Suprapubic skin (tissue), 4 donors: Measurements from ENCODE around the gene CACNG3. TPM values are rescaled to one million over a fixed set of nuclear protein-coding genes. Genes with fewer than 3 reads are reported as not detected.

ENCODE experiments used
- DNase-seq, 2 donors: peaks; one replicate each; pipeline ENCODE4 v3.0.0-alpha.2; 2019; ENCODE audit warnings: low spot score in 2 of 2
- H3K27ac ChIP-seq: fragments of 200-600 bp; sonication (generic); one replicate; pipeline ENCODE4 v1.5.1; 2019
- H3K27me3 ChIP-seq: fragments of 200-600 bp; sonication (generic); one replicate; pipeline ENCODE4 v1.5.1; 2019
- H3K36me3 ChIP-seq: fragments of 200-600 bp; sonication (generic); one replicate; pipeline ENCODE4 v1.5.1; 2019
- H3K4me1 ChIP-seq: fragments of 200-600 bp; sonication (generic); one replicate; pipeline ENCODE4 v1.5.1; 2019
- H3K4me3 ChIP-seq: fragments of 200-600 bp; sonication (generic); one replicate; pipeline ENCODE4 v1.5.1; 2019; ENCODE audit warnings: mild to moderate bottlenecking
- H3K9me3 ChIP-seq: fragments of 200-600 bp; sonication (generic); one replicate; pipeline ENCODE4 v1.5.1; 2019
- EP300 ChIP-seq: sonication (generic); formaldehyde crosslinking; IDR thresholded peaks from one replicate; pipeline ENCODE4 v1.6.1; 2017; ENCODE audit warnings: antibody characterized with exemption
- POLR2A ChIP-seq, 2 donors: fragments of 450-650 bp; IDR thresholded peaks; one replicate each; pipeline ENCODE4 v1.6.1; 2017; ENCODE audit warnings: antibody characterized with exemption in 2 of 2, mild to moderate bottlenecking in 2 of 2, moderate library complexity in 2 of 2
- POLR2AphosphoS5 ChIP-seq, 3 donors: sonication (generic); formaldehyde crosslinking; IDR thresholded peaks; one replicate each; pipeline ENCODE4 v1.6.1; 2017; ENCODE audit warnings: antibody characterized with exemption in 3 of 3
- WGBS: methylation state at CpG from one replicate; pipeline ENCODE4 v1.1.5; 2018; 5-methylcytosine and 5-hydroxymethylcytosine counted together
- total RNA-seq, 4 donors: library from RNA; depleted of rRNA; stranded (reverse); fragments of >200 nt; gene quantifications; one replicate each; pipeline ENCODE4 v1.1.0, GENCODE V29; 2016
- TF ChIP-seq, protein P1 (sequence below), 2 donors: fragments of 200-600 bp in 1 of 2; fragments of 450-650 bp in 1 of 2; sonication (generic) in 1 of 2; IDR thresholded peaks; one replicate each; pipeline ENCODE4 v1.5.1; 2016 to 2019; ENCODE audit warnings: antibody characterized with exemption in 2 of 2, mild to moderate bottlenecking in 1 of 2, moderate library complexity in 1 of 2

The CACNG3 gene
- not detected for total RNA-seq

DNA sequence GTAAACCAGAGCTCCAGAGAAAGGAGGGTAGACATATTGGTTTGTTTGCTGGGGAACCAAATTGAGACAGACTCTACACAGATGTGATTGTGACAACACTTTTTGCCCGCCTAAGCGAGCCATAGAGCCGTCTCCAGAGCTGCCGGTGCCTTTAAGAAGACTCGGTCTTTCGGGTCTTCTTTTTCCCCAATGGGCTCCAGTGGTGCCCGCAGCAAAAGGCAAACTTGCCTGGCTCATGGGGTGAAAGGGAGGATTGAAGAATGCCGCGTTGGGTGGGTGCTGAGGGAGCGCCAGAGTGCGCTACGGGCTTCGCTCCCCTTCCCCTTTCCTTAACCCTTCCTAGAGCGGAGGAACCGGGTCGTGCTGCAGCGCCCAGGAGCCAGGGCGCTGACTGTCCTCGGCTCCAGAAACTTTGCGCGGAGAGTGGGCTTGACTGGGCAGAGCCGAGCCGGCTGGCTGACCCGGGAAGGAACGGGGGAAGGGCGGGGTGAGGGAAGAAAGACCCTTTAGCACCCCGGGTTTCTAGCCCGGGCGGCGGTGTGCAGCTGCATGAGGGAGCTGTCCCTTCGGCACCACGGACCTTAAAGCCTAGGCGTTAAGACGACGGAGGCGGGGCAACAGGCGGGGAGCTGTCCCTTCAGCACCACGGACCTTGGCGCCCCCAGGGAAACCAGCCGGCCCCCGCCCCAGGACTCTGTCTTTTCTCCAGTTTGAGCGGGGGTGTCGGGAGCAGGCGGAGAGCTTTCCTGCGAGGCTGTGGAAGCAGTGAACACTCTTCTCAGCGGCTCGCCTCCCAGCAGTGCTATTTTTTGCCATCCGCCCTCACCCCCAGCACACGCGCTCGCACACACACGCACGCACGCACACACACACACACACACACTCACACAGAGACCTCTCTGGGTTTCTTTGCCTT is at the start of gene CACNG3:
Gene CACNG3, plus strand, starts transcription at position 880 of the 916 bp plus-strand sequence. CDS start 420 bp downstream, outside the sequence.
- WGBS: 3% methylated on average over 38 of the region's 54 CpGs
- TF ChIP-seq, protein P1, sequence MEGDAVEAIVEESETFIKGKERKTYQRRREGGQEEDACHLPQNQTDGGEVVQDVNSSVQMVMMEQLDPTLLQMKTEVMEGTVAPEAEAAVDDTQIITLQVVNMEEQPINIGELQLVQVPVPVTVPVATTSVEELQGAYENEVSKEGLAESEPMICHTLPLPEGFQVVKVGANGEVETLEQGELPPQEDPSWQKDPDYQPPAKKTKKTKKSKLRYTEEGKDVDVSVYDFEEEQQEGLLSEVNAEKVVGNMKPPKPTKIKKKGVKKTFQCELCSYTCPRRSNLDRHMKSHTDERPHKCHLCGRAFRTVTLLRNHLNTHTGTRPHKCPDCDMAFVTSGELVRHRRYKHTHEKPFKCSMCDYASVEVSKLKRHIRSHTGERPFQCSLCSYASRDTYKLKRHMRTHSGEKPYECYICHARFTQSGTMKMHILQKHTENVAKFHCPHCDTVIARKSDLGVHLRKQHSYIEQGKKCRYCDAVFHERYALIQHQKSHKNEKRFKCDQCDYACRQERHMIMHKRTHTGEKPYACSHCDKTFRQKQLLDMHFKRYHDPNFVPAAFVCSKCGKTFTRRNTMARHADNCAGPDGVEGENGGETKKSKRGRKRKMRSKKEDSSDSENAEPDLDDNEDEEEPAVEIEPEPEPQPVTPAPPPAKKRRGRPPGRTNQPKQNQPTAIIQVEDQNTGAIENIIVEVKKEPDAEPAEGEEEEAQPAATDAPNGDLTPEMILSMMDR (IDR thresholded peaks at IDR 0.05): no peak
- TF ChIP-seq POLR2AphosphoS5 (IDR thresholded peaks at IDR 0.05) (no peak), POLR2A (IDR thresholded peaks at IDR 0.05) (no peak), EP300 (no peak)
- Histone ChIP-seq H3K4me1 (no peaks in the 10 kb centered on the region), H3K27ac (no peak within 1 kb of the TSS), H3K4me3 (no peak within 1 kb of the TSS), H3K36me3 (no peaks in the 10 kb centered on the region), H3K9me3 (no peaks in the 10 kb centered on the region), H3K27me3 (peaks cover 47% of the 10 kb centered on the region)
- DNase-seq: no peak

- DNase-seq: no peak
- Histone ChIP-seq H3K27me3 (peaks cover 3% of the 10 kb centered on the region), H3K4me3 (no peak overlapping the region), H3K36me3 (no peaks in the 10 kb centered on the region), H3K9me3 (no peaks in the 10 kb centered on the region), H3K27ac (no peak overlapping the region), H3K4me1 (no peaks in the 10 kb centered on the region)
- 62% methylated on average over 3 of the region's 3 CpGs for WGBS
- TF ChIP-seq, protein P1 (IDR thresholded peaks at IDR 0.05): no peak
- TF ChIP-seq POLR2A (IDR thresholded peaks at IDR 0.05): no peak
- no peak for TF ChIP-seq EP300
- TF ChIP-seq POLR2AphosphoS5 (IDR thresholded peaks at IDR 0.05): no peak
Measured at GRCh38 chr16:24206926-24207325, 49.2 kb upstream of the CACNG3 start.

DNA sequence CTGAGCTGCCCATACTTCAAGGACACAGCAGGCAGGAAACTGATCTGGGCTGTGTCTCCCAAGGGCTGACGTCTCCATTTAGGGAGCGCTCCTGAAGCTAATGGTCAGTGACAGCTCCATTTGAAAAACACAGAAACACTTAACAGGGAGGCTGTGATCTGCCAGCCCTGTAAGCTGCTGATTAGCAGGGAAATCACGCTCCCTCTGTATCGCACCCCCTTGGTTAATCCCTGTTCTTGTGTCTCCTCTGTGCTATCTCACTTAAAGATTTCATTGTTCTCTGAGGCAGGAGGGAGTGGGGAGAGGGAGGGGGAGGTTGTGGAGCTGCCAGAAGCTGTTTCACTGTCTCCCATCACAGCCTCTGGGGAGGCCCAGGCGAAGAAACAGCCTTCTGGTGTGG is 47.4 kb upstream of the CACNG3 start:
- WGBS: 48% methylated on average over 4 of the region's 5 CpGs
- Histone ChIP-seq H3K27me3 (peaks cover 3% of the 10 kb centered on the region), H3K27ac (no peak overlapping the region), H3K36me3 (no peaks in the 10 kb centered on the region), H3K4me3 (no peak overlapping the region), H3K4me1 (no peaks in the 10 kb centered on the region), H3K9me3 (no peaks in the 10 kb centered on the region)
- no peak for DNase-seq
- TF ChIP-seq POLR2AphosphoS5 (IDR thresholded peaks at IDR 0.05) (no peak), POLR2A (IDR thresholded peaks at IDR 0.05) (no peak), EP300 (no peak)
- TF ChIP-seq, protein P1 (IDR thresholded peaks at IDR 0.05): no peak

GRCh38 chr16:24214992-24215391 is 41.1 kb upstream of the CACNG3 start:
- TF ChIP-seq EP300 (no peak), POLR2A (IDR thresholded peaks at IDR 0.05) (no peak), POLR2AphosphoS5 (IDR thresholded peaks at IDR 0.05) (no peak)
- TF ChIP-seq, protein P1 (IDR thresholded peaks at IDR 0.05): no peak
- 84% methylated on average over 3 of the region's 3 CpGs for WGBS
- Histone ChIP-seq H3K36me3 (no peaks in the 10 kb centered on the region), H3K4me3 (no peak overlapping the region), H3K4me1 (no peaks in the 10 kb centered on the region), H3K27me3 (no peaks in the 10 kb centered on the region), H3K9me3 (no peaks in the 10 kb centered on the region), H3K27ac (no peak overlapping the region)
- no peak for DNase-seq

GRCh38 chr16:24216961-24217360 is 39.2 kb upstream of the CACNG3 start:
- DNase-seq: no peak
- H3K9me3 ChIP-seq: no peaks in the 10 kb centered on the region
- H3K4me3 ChIP-seq: no peak overlapping the region
- no peak overlapping the region for H3K27ac ChIP-seq
- no peaks in the 10 kb centered on the region for H3K4me1 ChIP-seq
- H3K36me3 ChIP-seq: no peaks in the 10 kb centered on the region
- no peaks in the 10 kb centered on the region for H3K27me3 ChIP-seq
- no peak for TF ChIP-seq POLR2A (IDR thresholded peaks at IDR 0.05)
- no peak for TF ChIP-seq EP300
- TF ChIP-seq POLR2AphosphoS5 (IDR thresholded peaks at IDR 0.05): no peak
- TF ChIP-seq, protein P1 (IDR thresholded peaks at IDR 0.05): no peak
